Neutrophil (primary cell): Measurements from ENCODE around the gene CYTH4.

Source experiments
- H3K27ac ChIP-seq: fragments of 200-600 bp; sonication (generic); 2 replicates; pipeline ENCODE4 v1.5.1; 2016; ENCODE audit warnings: mild to moderate bottlenecking, moderate library complexity
- H3K27me3 ChIP-seq: fragments of 200-600 bp; sonication (generic); 2 replicates; pipeline ENCODE4 v1.6.0; 2016; ENCODE audit warnings: mild to moderate bottlenecking
- H3K36me3 ChIP-seq: fragments of 200-600 bp; sonication (generic); 2 replicates; pipeline ENCODE4 v1.5.1; 2017
- H3K4me1 ChIP-seq, 2 experiments: fragments of 200-600 bp in 1 of 2; sonication (generic) in 1 of 2; 1 replicate in 1 of 2; 2 replicates in 1 of 2; pipeline versions ENCODE4 v1.5.1 to v1.6.1; 2013 to 2016; ENCODE audit warnings: low read depth in 1 of 2, low read length in 1 of 2, mild to moderate bottlenecking in 1 of 2, moderate library complexity in 1 of 2; ENCODE audit not compliant: control insufficient read depth in 1 of 2, insufficient read depth in 1 of 2
- H3K4me3 ChIP-seq, 2 experiments: fragments of 200-600 bp in 1 of 2; sonication (generic) in 1 of 2; 1 replicate in 1 of 2; 2 replicates in 1 of 2; pipeline ENCODE4 v1.5.1; 2013 to 2016; ENCODE audit warnings: low read depth in 1 of 2, low read length in 1 of 2, mild to moderate bottlenecking in 1 of 2, moderate library complexity in 1 of 2
- H3K9me3 ChIP-seq: fragments of 200-600 bp; sonication (generic); 2 replicates; pipeline ENCODE4 v1.5.1; 2016
- CTCF ChIP-seq: fragments of 200-600 bp; sonication (generic); IDR thresholded peaks from 2 replicates; pipeline ENCODE4 v1.5.1; 2016; ENCODE audit warnings: antibody characterized with exemption

CYTH4 gene

GRCh38 chr22:37270928-37271650, 11.2 kb upstream of the CYTH4 start:
- Histone ChIP-seq H3K4me3 (peak overlapping the region; percentile 6 to 30), H3K4me1 (peaks cover 57 to 73% of the 10 kb centered on the region in 2 experiments), H3K36me3 (no peaks in the 10 kb centered on the region), H3K27ac (peak overlapping the region; percentile 80), H3K9me3 (no peaks in the 10 kb centered on the region), H3K27me3 (no peaks in the 10 kb centered on the region)
- TF ChIP-seq CTCF: peak; percentile 11

- Histone ChIP-seq H3K9me3 (no peaks in the 10 kb centered on the region), H3K4me1 (peaks cover 39 to 55% of the 10 kb centered on the region in 2 experiments), H3K27ac (no peak overlapping the region), H3K27me3 (no peaks in the 10 kb centered on the region), H3K36me3 (no peaks in the 10 kb centered on the region), H3K4me3 (no peak overlapping the region)
- no peak for TF ChIP-seq CTCF
These were observed 9.0 kb upstream of the CYTH4 start for GRCh38 chr22:37273126-37273845.

GRCh38 chr22:37273846-37274225, 8.5 kb upstream of the CYTH4 start:
- Histone ChIP-seq H3K4me1 (peaks cover 38 to 49% of the 10 kb centered on the region in 2 experiments), H3K27me3 (no peaks in the 10 kb centered on the region), H3K27ac (no peak overlapping the region), H3K9me3 (no peaks in the 10 kb centered on the region), H3K4me3 (no peak overlapping the region), H3K36me3 (no peaks in the 10 kb centered on the region)
- no peak for TF ChIP-seq CTCF

GRCh38 chr22:37274380-37274862, 7.9 kb upstream of the CYTH4 start:
- Histone ChIP-seq H3K4me3 (no peak overlapping the region), H3K27me3 (no peaks in the 10 kb centered on the region), H3K27ac (peak overlapping the region; percentile 42), H3K36me3 (no peaks in the 10 kb centered on the region), H3K9me3 (no peaks in the 10 kb centered on the region), H3K4me1 (peaks cover 38 to 48% of the 10 kb centered on the region in 2 experiments)
- no peak for TF ChIP-seq CTCF

- Histone ChIP-seq H3K27me3 (no peaks in the 10 kb centered on the region), H3K4me3 (no peak overlapping the region), H3K9me3 (no peaks in the 10 kb centered on the region), H3K4me1 (peaks cover 31 to 45% of the 10 kb centered on the region in 2 experiments), H3K27ac (peak overlapping the region; percentile 42), H3K36me3 (no peaks in the 10 kb centered on the region)
- no peak for TF ChIP-seq CTCF
These were observed 7.2 kb upstream of the CYTH4 start for GRCh38 chr22:37275134-37275533.
